ENCODE data around the gene SLC25A23. TPM values are rescaled to one million over a fixed set of nuclear protein-coding genes. Genes with fewer than 3 reads are reported as not detected.

The SLC25A23 gene
- total RNA-seq, 1 donor from 2014 or later: 50.8 TPM

DNA sequence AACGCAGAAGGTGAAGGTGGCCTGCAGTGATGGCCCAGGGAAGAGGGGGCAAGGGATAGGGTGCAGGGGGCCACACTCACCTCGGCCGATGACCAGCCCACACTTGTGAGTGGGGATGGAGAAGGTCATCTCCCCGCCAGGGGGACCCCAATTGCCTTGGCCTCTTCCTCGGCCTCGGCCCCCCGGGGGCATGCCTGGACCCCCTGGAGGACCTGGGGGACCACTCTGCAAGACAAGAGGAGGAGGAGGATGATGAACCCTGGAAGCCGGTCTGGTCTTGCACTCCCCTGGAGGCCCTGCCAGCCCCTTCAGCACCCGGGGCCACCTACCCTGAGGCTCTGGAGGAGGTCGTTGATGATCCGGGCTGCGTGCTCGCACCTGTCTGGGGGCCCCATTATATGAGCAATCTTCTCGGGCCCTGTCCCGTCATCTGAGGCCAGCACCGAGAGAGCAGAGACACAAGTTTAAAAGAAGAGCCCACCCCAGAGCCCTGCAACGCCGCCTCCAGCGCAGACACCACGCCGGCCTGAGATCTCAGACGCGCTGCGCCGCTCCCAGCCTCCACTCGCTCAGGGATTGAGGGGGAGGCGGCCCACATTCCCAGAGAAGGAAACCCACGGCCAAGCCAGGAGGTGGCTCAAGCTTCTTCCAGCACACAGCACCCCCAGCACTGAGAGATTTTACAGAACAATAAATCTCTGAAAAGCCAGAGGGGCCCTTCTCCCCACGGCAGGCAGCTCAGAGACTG, 42.8 kb downstream of the SLC25A23 start:
- DNase-seq (ENCODE audit: extremely low spot score, unreplicated experiment): no peak
- Mint-ChIP-seq H3K9me3 (ENCODE audit: unreplicated experiment) (no peaks in the 10 kb centered on the region), H3K27ac (ENCODE audit: unreplicated experiment) (no peak overlapping the region), H3K27me3 (ENCODE audit: unreplicated experiment) (no peaks in the 10 kb centered on the region), H3K4me3 (ENCODE audit: unreplicated experiment) (no peak overlapping the region), H3K4me1 (ENCODE audit: unreplicated experiment) (no peaks in the 10 kb centered on the region), H3K36me3 (ENCODE audit: unreplicated experiment) (peaks cover 32% of the 10 kb centered on the region)
- TF ChIP-seq, protein P1, sequence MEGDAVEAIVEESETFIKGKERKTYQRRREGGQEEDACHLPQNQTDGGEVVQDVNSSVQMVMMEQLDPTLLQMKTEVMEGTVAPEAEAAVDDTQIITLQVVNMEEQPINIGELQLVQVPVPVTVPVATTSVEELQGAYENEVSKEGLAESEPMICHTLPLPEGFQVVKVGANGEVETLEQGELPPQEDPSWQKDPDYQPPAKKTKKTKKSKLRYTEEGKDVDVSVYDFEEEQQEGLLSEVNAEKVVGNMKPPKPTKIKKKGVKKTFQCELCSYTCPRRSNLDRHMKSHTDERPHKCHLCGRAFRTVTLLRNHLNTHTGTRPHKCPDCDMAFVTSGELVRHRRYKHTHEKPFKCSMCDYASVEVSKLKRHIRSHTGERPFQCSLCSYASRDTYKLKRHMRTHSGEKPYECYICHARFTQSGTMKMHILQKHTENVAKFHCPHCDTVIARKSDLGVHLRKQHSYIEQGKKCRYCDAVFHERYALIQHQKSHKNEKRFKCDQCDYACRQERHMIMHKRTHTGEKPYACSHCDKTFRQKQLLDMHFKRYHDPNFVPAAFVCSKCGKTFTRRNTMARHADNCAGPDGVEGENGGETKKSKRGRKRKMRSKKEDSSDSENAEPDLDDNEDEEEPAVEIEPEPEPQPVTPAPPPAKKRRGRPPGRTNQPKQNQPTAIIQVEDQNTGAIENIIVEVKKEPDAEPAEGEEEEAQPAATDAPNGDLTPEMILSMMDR (IDR thresholded peaks at IDR 0.05): no peak

DNA sequence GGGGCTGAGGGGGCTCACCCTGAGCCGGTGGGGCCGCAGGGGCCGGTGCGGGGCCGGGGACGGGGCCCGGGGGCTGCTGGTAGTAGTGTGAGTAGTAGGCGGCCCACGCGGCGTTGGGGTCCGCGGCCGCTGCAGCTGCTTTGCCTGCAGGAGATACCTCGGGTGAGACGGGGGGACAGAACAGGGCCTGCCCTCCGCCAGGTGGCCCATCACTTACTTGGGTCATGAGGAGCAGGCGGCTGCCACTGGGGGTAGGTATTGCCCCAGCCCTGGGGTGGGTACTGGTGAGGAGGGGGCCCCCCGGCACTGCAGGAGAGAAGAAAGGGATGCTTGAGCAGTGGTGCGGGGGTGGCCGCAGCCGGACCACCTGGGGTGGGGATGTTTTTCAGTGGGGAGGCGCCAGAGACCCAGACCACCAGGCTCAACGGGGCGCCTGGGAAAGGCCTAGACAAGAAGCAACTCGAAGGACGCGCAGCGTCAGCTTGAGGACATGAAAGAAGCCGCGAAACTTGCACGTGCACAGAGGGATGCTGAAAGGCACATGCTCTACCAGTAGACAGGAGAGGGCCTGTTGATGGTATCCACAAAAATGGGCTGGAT, 43.9 kb downstream of the SLC25A23 start:
- H3K9me3 Mint-ChIP-seq (ENCODE audit: unreplicated experiment): no peaks in the 10 kb centered on the region
- no peaks in the 10 kb centered on the region for H3K27me3 Mint-ChIP-seq (ENCODE audit: unreplicated experiment)
- no peak overlapping the region for H3K27ac Mint-ChIP-seq (ENCODE audit: unreplicated experiment)
- H3K36me3 Mint-ChIP-seq (ENCODE audit: unreplicated experiment): peaks cover 28% of the 10 kb centered on the region
- TF ChIP-seq, protein P1 (IDR thresholded peaks at IDR 0.05): no peak
- H3K4me1 Mint-ChIP-seq (ENCODE audit: unreplicated experiment): no peaks in the 10 kb centered on the region
- H3K4me3 Mint-ChIP-seq (ENCODE audit: unreplicated experiment): no peak overlapping the region
- DNase-seq (ENCODE audit: extremely low spot score, unreplicated experiment): no peak

DNA sequence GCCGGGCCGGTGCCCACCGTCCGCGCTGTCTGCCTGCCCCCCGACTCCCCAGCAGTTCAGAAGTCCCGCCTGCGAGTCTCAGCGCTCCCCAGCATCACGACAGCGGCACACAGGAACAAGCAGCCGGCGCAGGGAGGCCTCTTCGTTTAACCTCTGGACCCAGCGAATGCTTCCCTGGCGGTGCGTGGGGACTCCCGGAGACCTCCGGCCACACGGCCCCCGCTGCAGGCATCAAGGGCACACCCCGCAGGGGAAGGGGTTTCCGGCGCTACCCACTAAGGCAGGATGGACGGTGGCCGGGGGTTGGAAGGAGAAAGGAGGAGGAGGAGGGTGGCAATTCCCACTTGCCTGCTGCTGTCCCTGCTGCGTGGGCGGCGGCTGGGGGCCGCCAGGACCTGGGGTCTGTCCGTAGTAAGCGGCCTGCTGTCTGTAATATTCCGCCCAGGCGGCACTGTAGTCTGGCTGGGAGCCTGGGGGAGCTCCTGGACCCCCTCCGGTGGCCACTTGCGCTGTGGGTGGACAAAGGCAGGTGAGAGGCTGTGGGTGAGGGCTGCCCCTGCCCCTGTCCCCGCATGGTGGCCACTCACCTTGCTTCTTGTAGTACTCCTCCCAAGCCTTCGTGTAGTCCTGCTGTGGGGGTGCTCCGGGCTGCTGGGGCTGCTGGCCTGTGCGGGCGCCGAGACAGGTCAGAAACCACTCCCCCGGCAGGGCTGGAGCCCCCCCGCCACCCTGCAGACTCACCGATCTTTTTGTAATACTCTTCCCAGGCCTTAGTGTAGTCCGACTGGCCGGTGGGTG, 44.6 kb downstream of the SLC25A23 start:
- DNase-seq (ENCODE audit: extremely low spot score, unreplicated experiment): no peak
- TF ChIP-seq, protein P1 (IDR thresholded peaks at IDR 0.05): no peak
- Mint-ChIP-seq H3K27me3 (ENCODE audit: unreplicated experiment) (no peaks in the 10 kb centered on the region), H3K9me3 (ENCODE audit: unreplicated experiment) (no peaks in the 10 kb centered on the region), H3K27ac (ENCODE audit: unreplicated experiment) (no peak overlapping the region), H3K36me3 (ENCODE audit: unreplicated experiment) (peaks cover 24% of the 10 kb centered on the region), H3K4me3 (ENCODE audit: unreplicated experiment) (no peak overlapping the region), H3K4me1 (ENCODE audit: unreplicated experiment) (no peaks in the 10 kb centered on the region)

DNA sequence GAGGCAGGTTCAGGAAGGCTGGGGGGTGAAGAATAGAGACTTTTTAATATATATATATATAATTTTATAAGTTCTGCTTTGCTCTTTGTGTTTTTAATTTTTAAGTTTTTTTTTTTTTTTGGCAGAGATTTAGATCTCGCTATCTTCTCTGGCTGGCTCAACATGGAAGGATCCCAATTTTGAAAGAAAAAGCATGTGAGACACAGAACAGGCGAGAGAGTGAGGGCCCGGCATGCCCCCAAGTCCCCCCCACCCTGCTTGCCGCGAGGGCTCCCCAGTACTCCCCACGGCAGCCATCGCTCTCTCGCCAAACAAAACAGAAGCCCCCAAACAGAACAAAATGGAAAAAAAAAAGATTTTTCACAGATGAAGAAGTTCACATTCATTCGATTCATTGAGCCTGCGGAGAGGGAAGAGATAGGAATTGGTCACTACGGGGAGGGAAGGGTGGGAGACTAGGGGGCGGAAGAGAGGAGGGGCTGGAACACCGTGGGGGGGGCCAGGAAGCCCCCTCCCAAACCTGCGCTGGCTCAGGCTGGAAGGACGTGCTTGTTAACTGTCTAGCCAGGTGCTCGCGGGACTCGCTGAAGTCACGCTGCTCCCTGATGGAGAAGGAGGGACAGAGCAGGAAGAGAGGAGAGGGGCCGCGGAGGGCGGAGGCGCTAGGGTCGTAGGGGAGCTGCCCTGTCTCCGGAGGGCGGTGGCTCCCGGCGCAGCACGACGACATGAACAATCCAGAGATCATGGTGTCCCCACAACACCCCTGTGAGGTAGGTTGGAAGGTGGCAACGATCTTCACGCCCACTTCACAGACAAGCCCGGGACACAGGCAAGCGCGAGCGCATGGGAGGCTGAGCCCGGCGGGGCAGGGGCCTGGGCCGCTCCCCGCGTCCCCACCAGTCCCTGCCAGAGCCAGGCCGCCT, 45.6 kb downstream of the SLC25A23 start:
- DNase-seq (ENCODE audit: extremely low spot score, unreplicated experiment): no peak
- TF ChIP-seq, protein P1 (IDR thresholded peaks at IDR 0.05): no peak
- H3K27ac Mint-ChIP-seq (ENCODE audit: unreplicated experiment): no peak overlapping the region
- no peaks in the 10 kb centered on the region for H3K4me1 Mint-ChIP-seq (ENCODE audit: unreplicated experiment)
- H3K4me3 Mint-ChIP-seq (ENCODE audit: unreplicated experiment): no peak overlapping the region
- no peaks in the 10 kb centered on the region for H3K9me3 Mint-ChIP-seq (ENCODE audit: unreplicated experiment)
- peaks cover 23% of the 10 kb centered on the region for H3K36me3 Mint-ChIP-seq (ENCODE audit: unreplicated experiment)
- no peaks in the 10 kb centered on the region for H3K27me3 Mint-ChIP-seq (ENCODE audit: unreplicated experiment)
